T-cell (primary cell): ENCODE measurements around the gene KCNN2. TPM values are rescaled to one million over a fixed set of nuclear protein-coding genes. Genes with fewer than 3 reads are reported as not detected.

Experiments used
- ATAC-seq, 4 experiments: fragments of 200-7000 bp in 3 of 4; fragments of 150-1000 bp in 1 of 4; cut with Tn5 transposase; replicated peaks in 1 of 4; 1 replicate in 3 of 4; 2 replicates in 1 of 4; pipeline ENCODE4 v1.10.0; 2021; ENCODE audit warnings: moderate library complexity in 3 of 4, mild to moderate bottlenecking in 2 of 4, moderate number of reproducible peaks in 1 of 4
- CTCF ChIA-PET, 2 donors: fragments of 300-600 bp; sonication (Branson Sonifier 250); formaldehyde crosslinking; loops; one replicate each; lab custom pipeline; 2022; ENCODE audit warnings: antibody characterized with exemption in 2 of 2; lab: Charles Lee
- POLR2A ChIA-PET, 2 donors: fragments of 300-600 bp; sonication (Branson Sonifier 250); formaldehyde crosslinking; loops; one replicate each; lab custom pipeline; 2022; ENCODE audit warnings: antibody characterized with exemption in 2 of 2; lab: Charles Lee
- DNase-seq, 35 experiments: peaks; one replicate each; pipeline versions ENCODE4 v3.0.0 to v3.0.0-alpha.2; 2013 to 2023
- H3K27ac ChIP-seq: one replicate; pipeline ENCODE4 v1.5.1; 2013; ENCODE audit warnings: low read length
- H3K27me3 ChIP-seq, 2 experiments: replicated peaks in 1 of 2; 1 replicate in 1 of 2; 2 replicates in 1 of 2; pipeline versions ENCODE4 v1.6.1 to v1.7.0; 2013; ENCODE audit warnings: low read length in 1 of 2, mixed read lengths in 1 of 2; ENCODE audit not compliant: control insufficient read depth in 2 of 2, insufficient read depth in 2 of 2; ENCODE audit errors: extremely low read depth in 1 of 2
- H3K36me3 ChIP-seq, 2 donors: 1 replicate in 1 of 2; 2 replicates in 1 of 2; pipeline versions ENCODE4 v1.6.1 to v1.7.0; 2013; ENCODE audit warnings: low read length in 1 of 2; ENCODE audit not compliant: control insufficient read depth in 2 of 2, insufficient read depth in 1 of 2; ENCODE audit errors: extremely low read depth in 1 of 2
- H3K4me1 ChIP-seq, 2 experiments: 1 replicate in 1 of 2; 2 replicates in 1 of 2; pipeline versions ENCODE4 v1.6.1 to v1.7.0; 2013; ENCODE audit warnings: low read length in 2 of 2, mixed read lengths in 1 of 2; ENCODE audit not compliant: insufficient read depth in 2 of 2, control insufficient read depth in 1 of 2; ENCODE audit errors: extremely low read depth in 1 of 2
- H3K4me3 ChIP-seq, 2 donors: 1 replicate in 1 of 2; 2 replicates in 1 of 2; pipeline versions ENCODE4 v1.5.1 to v1.7.0; 2013; ENCODE audit warnings: mild to moderate bottlenecking in 2 of 2, low read length in 1 of 2, moderate library complexity in 1 of 2; ENCODE audit not compliant: control insufficient read depth in 1 of 2; ENCODE audit errors: extremely low read depth in 1 of 2
- H3K9me3 ChIP-seq: 2 replicates; pipeline ENCODE4 v1.7.0; 2013
- H3K27ac Mint-ChIP-seq, 2 donors: one replicate each; pipeline ENCODE4 v1.8.0; 2020 to 2021; ENCODE audit warnings: mild to moderate bottlenecking in 2 of 2, mixed read lengths in 2 of 2
- H3K27me3 Mint-ChIP-seq, 2 donors: one replicate each; pipeline ENCODE4 v1.8.0; 2021 to 2022; ENCODE audit warnings: mixed read lengths in 2 of 2
- H3K36me3 Mint-ChIP-seq: one replicate; pipeline ENCODE4 v1.8.0; 2021; ENCODE audit warnings: mixed read lengths
- H3K4me1 Mint-ChIP-seq, 3 donors: one replicate each; pipeline ENCODE4 v1.8.0; 2020 to 2022; ENCODE audit warnings: mixed read lengths in 3 of 3, mild to moderate bottlenecking in 1 of 3
- H3K4me3 Mint-ChIP-seq, 3 donors: one replicate each; pipeline ENCODE4 v1.8.0; 2020 to 2022; ENCODE audit warnings: mild to moderate bottlenecking in 3 of 3, mixed read lengths in 3 of 3, moderate library complexity in 3 of 3
- H3K9me3 Mint-ChIP-seq, 3 donors: one replicate each; pipeline ENCODE4 v1.8.0; 2020 to 2022; ENCODE audit warnings: mixed read lengths in 3 of 3
- WGBS: methylation state at CpG from one replicate; pipeline ENCODE4 v1.1.5; 2013; ENCODE audit warnings: missing lambda C conversion rate; ENCODE audit not compliant: insufficient coverage; 5-methylcytosine and 5-hydroxymethylcytosine counted together
- total RNA-seq, 35 experiments: library from RNA in 6 of 35; stranded (reverse) in 6 of 35; fragments of 120-200 nt in 1 of 35; gene quantifications; one replicate each; pipeline versions ENCODE4 v1.2.1 to v1.2.4 and lab custom pipeline; 2013 to 2026

Gene KCNN2
- total RNA-seq, 5 donors from 2014 or later (not counting 1 experiment from before 2014, with no cell fraction given) = not detected

DNA sequence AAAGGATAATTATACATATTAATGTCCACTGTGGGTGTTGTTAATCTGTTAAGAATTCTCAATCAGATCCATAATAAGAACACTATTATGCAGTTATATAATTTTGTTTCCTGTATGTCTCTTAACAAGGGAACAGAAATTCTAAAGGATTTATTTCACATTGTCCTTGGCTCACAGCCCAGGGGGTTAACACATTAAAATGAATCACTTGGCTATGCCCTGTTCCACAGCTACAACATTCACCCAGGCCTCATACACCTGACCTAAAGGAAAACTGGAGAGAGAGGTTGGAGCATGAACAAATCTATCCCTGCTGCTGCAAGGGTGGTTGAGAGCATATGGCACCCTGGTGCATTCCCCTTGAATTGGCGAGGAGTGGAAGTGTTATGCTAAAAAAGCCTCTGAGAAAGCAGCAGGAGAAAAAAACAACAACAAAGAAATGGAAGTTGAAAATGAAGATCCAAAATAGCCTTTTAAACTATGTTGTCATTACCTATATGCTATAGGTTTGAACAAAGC lies 116.0 kb downstream of the KCNN2 start:
- no peak for DNase-seq
- POLR2A ChIA-PET = no interaction called here

DNA sequence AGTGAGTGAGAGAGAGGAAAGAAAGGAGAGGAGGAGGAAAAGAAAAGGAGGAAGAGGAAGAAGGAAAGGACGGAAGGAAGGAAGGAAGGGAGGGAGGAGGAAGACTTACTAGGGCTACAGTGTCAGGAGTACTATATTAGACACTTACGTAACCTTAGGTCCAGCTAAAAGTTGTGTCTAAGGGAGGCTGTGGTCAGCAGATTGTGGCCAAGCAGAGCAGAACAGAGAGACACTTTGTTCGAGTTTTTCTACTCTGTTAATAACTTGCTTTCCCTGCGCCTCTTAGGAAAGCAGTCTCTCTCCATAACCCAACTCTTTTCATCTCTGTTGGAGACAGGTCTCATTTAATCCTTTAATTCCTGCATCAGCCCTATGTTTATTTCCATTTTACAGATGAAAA lies 138.9 kb downstream of the KCNN2 start:
- Mint-ChIP-seq H3K4me1 (no peaks in the 10 kb centered on the region), H3K9me3 (peaks cover 0 to 1% (median 0%) of the 10 kb centered on the region in 3 donors), H3K27me3 (no peaks in the 10 kb centered on the region), H3K36me3 (no peaks in the 10 kb centered on the region), H3K27ac (no peak overlapping the region), H3K4me3 (no peak overlapping the region)
- H3K9me3 ChIP-seq = no peaks in the 10 kb centered on the region
- H3K27me3 ChIP-seq = no peaks in the 10 kb centered on the region
- ChIA-PET CTCF (no interaction called here), POLR2A (no interaction called here)
- 92% methylated on average over 1 of the region's 4 CpGs for WGBS
- no peak overlapping the region for H3K27ac ChIP-seq
- no peaks in the 10 kb centered on the region for H3K36me3 ChIP-seq
- DNase-seq (no peak), ATAC-seq (no peak)
- H3K4me1 ChIP-seq = no peaks in the 10 kb centered on the region
- H3K4me3 ChIP-seq = no peak overlapping the region

More for the DNA sequence above, 116.0 kb downstream of the KCNN2 start:
- Histone ChIP-seq H3K27ac (no peak overlapping the region), H3K27me3 (no peaks in the 10 kb centered on the region), H3K4me1 (no peaks in the 10 kb centered on the region), H3K4me3 (no peak overlapping the region), H3K9me3 (no peaks in the 10 kb centered on the region), H3K36me3 (no peaks in the 10 kb centered on the region)
- Mint-ChIP-seq H3K4me1 (no peaks in the 10 kb centered on the region), H3K9me3 (peaks cover 7 to 23% (median 8%) of the 10 kb centered on the region in 3 donors), H3K4me3 (no peak overlapping the region), H3K27me3 (no peaks in the 10 kb centered on the region), H3K27ac (no peak overlapping the region), H3K36me3 (no peaks in the 10 kb centered on the region)
- CTCF ChIA-PET = no interaction called here
- no CpG with 5 or more reads among the region's 1 CpG for WGBS
- no peak for ATAC-seq

DNA sequence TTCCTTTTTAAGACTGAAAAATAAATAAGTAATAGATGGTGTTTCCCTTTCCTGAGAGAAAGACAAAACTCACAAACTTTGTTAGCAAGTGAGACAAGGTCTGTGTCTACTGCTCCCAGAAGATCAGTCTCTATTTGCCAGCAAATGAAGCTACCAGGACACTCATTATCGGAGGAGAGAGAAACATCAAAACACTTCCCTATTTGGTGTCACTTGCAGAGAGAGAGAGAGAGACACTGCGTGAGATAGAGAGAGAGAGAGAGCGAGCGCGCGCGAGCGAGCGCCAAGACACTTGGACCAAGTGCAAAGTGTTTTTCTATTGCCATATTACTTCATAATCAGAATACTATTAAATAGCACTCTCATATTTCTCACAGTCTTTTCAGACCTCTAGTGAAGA lies 142.7 kb downstream of the KCNN2 start:
- no CpG with 5 or more reads among the region's 9 CpGs for WGBS

DNA sequence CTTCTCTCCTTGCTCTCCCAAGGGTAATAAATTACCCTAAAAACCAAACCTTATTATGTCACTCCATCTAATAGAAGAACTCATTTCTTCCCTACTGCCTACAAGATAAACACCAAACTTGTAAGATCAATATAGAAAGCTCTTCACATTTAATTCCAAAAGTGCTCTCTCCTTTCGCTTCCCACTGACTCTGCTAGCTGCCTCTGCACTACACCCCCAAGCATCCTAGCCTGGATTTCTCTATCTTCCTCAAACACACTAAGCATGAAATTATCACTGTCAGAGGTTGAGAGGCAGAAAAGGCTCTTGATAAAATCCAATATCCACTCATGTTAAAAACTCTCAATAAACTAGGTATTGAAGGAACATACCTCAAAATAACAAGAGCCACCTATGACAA lies 162.4 kb downstream of the KCNN2 start:
- no peaks in the 10 kb centered on the region for H3K27me3 Mint-ChIP-seq
- H3K9me3 ChIP-seq = no peaks in the 10 kb centered on the region
- H3K4me3 Mint-ChIP-seq = no peak overlapping the region
- no peaks in the 10 kb centered on the region for H3K36me3 ChIP-seq
- POLR2A ChIA-PET = no interaction called here
- H3K9me3 Mint-ChIP-seq = peaks cover 0 to 16% (median 8%) of the 10 kb centered on the region in 3 donors
- H3K36me3 Mint-ChIP-seq = no peaks in the 10 kb centered on the region
- CTCF ChIA-PET = no interaction called here
- 80% methylated on average over 1 of the region's 1 CpG for whole genome bisulfite sequencing
- DNase-seq (no peak), ATAC-seq (no peak)
- H3K27me3 ChIP-seq = no peaks in the 10 kb centered on the region
- H3K27ac Mint-ChIP-seq = no peak overlapping the region
- H3K4me1 ChIP-seq = no peaks in the 10 kb centered on the region
- H3K27ac ChIP-seq = no peak overlapping the region
- H3K4me1 Mint-ChIP-seq = no peaks in the 10 kb centered on the region
- H3K4me3 ChIP-seq = no peak overlapping the region

More for the DNA sequence above, 142.7 kb downstream of the KCNN2 start:
- H3K27me3 ChIP-seq = no peaks in the 10 kb centered on the region
- peaks cover 0 to 3% (median 0%) of the 10 kb centered on the region in 3 donors for H3K9me3 Mint-ChIP-seq
- DNase-seq (no peak), ATAC-seq (no peak)
- H3K9me3 ChIP-seq = no peaks in the 10 kb centered on the region
- ChIA-PET POLR2A (no interaction called here), CTCF (no interaction called here)
- no peaks in the 10 kb centered on the region for H3K4me1 ChIP-seq
- no peak overlapping the region for H3K27ac ChIP-seq
- no peaks in the 10 kb centered on the region for H3K36me3 ChIP-seq
- no peaks in the 10 kb centered on the region for H3K36me3 Mint-ChIP-seq
- no peak overlapping the region for H3K27ac Mint-ChIP-seq
- H3K27me3 Mint-ChIP-seq = no peaks in the 10 kb centered on the region
- no peak overlapping the region for H3K4me3 ChIP-seq
- H3K4me3 Mint-ChIP-seq = no peak overlapping the region
- H3K4me1 Mint-ChIP-seq = no peaks in the 10 kb centered on the region

DNA sequence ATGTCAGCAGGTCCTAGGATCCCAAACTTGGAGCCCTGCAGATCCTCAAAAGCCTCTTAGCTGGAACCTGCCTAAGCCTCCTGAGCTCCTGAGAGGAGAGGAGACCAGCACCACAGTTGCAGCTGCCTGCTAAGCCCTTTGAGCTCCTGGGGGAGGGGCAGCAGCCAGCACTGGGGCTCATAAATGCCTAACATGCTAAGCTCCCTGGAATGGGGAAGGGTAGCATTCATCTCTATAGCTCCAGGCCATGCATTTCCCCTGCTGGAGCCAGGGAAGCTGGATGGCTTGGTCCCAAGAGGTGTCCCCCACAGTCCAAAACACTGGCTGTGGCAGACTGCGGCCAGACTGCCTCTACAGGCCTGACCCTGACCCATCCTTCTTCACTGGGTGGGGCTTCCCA lies 182.7 kb downstream of the KCNN2 start:
- Mint-ChIP-seq H3K4me1 (no peaks in the 10 kb centered on the region), H3K36me3 (no peaks in the 10 kb centered on the region), H3K27ac (no peak overlapping the region), H3K4me3 (no peak overlapping the region), H3K9me3 (peaks cover 14 to 29% (median 22%) of the 10 kb centered on the region in 3 donors), H3K27me3 (no peaks in the 10 kb centered on the region)
- ATAC-seq = peak in 1 of 4 experiments; percentile 15
- Histone ChIP-seq H3K9me3 (peaks cover 3% of the 10 kb centered on the region), H3K4me1 (no peaks in the 10 kb centered on the region), H3K27me3 (no peaks in the 10 kb centered on the region), H3K27ac (no peak overlapping the region), H3K4me3 (no peak overlapping the region), H3K36me3 (no peaks in the 10 kb centered on the region)
- ChIA-PET POLR2A (interaction anchor here in 1 of 2 donors (0.5 kb wide), 1 partner anchor 1682 kb away, joined by 6 read pairs; no protein-coding TSS in a partner anchor), CTCF (no interaction called here)
- no peak for DNase-seq
- 60% methylated on average over 1 of the region's 1 CpG for WGBS
